NCI-H446 treated with DMSO at 0.1 percent for 48 hours (cell line): ENCODE data around the gene KIAA1217.
"Not testable (repeated sequence)": the region's sequence is repeated elsewhere in the genome, so short reads cannot be mapped to it uniquely, and the experiment has no call there.

ENCODE experiments used
- DNase-seq: peaks from one replicate; lab custom pipeline; 2025; lab: John Stamatoyannopoulos, UW

KIAA1217 gene

GRCh38 chr10:24442234-24442633 lies 233.3 kb downstream of the KIAA1217 start:
- DNase-seq, result no peak

- DNase-seq, result not testable (repeated sequence)
Measured at GRCh38 chr10:24442641-24443174, 233.8 kb downstream of the KIAA1217 start.

- no peak for DNase-seq
Measured at GRCh38 chr10:24444337-24444736, 235.4 kb downstream of the KIAA1217 start.

- DNase-seq, result not testable (repeated sequence)
Measured at GRCh38 chr10:24445958-24446357, 237.0 kb downstream of the KIAA1217 start.

GRCh38 chr10:24446739-24447138 lies 237.8 kb downstream of the KIAA1217 start:
- no peak for DNase-seq

GRCh38 chr10:24448351-24448999 lies 239.5 kb downstream of the KIAA1217 start:
- no peak for DNase-seq

- DNase-seq, result no peak
Measured at GRCh38 chr10:24449321-24449740, 240.4 kb downstream of the KIAA1217 start.

- DNase-seq, result no peak
Measured at GRCh38 chr10:24449769-24450310, 240.9 kb downstream of the KIAA1217 start.

- DNase-seq, result no peak
Measured at GRCh38 chr10:24451325-24451820, 242.4 kb downstream of the KIAA1217 start.

GRCh38 chr10:24452030-24452429 lies 243.1 kb downstream of the KIAA1217 start:
- DNase-seq, result no peak

GRCh38 chr10:24453404-24453830 lies 244.5 kb downstream of the KIAA1217 start:
- DNase-seq, result no peak

- DNase-seq, result no peak
Measured at GRCh38 chr10:24453973-24454372, 245.0 kb downstream of the KIAA1217 start.

GRCh38 chr10:24455447-24455846 lies 246.5 kb downstream of the KIAA1217 start:
- no peak for DNase-seq

- no peak for DNase-seq
Measured at GRCh38 chr10:24456322-24456721, 247.4 kb downstream of the KIAA1217 start.

GRCh38 chr10:24457661-24458318 lies 248.9 kb downstream of the KIAA1217 start:
- no peak for DNase-seq

- DNase-seq, result no peak
Measured at GRCh38 chr10:24459836-24460235, 250.9 kb downstream of the KIAA1217 start.

GRCh38 chr10:24462291-24462813 lies 253.4 kb downstream of the KIAA1217 start:
- no peak for DNase-seq

GRCh38 chr10:24462889-24463552 lies 254.1 kb downstream of the KIAA1217 start:
- DNase-seq, result no peak

- no peak for DNase-seq
Measured at GRCh38 chr10:24463611-24464426, 254.9 kb downstream of the KIAA1217 start.

- DNase-seq, result no peak
Measured at GRCh38 chr10:24465124-24465874, 256.4 kb downstream of the KIAA1217 start.
